Body of pancreas (tissue), 4 donors: Measurements from ENCODE around the gene BCR.

Experiments used
- CTCF ChIP-seq, 7 experiments: fragments of 450-650 bp in 4 of 7; fragments of 200-600 bp in 3 of 7; sonication (generic) in 3 of 7; IDR thresholded peaks; one replicate each; pipeline ENCODE4 v1.5.1; 2016 to 2019; ENCODE audit warnings: antibody characterized with exemption in 7 of 7
- POLR2A ChIP-seq, 3 donors: fragments of 450-650 bp; IDR thresholded peaks; one replicate each; pipeline ENCODE4 v1.6.1; 2016; ENCODE audit warnings: antibody characterized with exemption in 3 of 3, mild to moderate bottlenecking in 2 of 3

- TF ChIP-seq POLR2A (IDR thresholded peaks at IDR 0.05) (no peak), CTCF (IDR thresholded peaks at IDR 0.05) (no peak)
These were observed 25.2 kb downstream of the BCR start for GRCh38 chr22:23205339-23206049.
